ENCODE data around the gene PLEKHG4B.

DNA sequence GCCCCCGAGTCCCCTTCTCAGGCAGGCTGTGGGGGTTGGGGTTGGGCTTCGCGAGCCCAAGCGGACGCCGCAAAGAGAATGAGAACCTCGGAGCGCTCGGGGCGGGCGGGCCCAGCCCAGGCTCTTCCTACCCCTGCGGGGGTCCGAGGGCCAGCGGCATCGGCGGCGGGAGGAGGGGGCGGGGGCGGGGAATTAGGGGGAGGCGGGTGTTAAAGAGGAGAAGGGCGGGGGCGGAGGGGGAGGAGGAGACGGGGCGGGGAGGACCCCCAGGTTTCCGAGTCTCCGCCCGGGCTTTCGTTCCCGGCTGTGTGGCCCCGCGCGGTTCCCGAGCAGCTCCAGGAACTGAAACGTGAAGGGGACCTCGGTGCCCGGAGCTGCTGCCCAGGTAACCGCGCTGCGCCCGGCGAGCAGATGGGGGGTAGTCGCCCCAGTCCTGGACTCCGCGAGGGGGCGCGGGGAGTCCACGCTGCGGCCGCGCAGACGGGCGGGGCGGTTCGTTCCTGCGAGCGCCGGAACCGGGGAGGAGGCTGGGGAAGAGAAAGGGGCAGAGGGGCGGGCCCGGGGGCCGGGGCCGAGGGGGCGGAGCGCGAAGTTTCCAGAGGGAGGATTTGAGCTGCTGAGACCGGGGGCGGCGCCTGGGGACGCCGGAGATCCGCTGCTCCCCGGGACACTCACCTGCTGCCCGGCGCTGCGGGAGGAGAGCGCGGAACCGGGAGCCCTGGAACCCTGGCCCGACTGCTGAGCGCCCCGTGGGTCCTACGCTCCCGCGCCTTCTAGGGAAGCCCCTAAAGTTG lies 38.4 kb upstream of the PLEKHG4B start:
- TF ChIP-seq YY1 (IDR thresholded peaks at IDR 0.05; ENCODE audit: extremely low read depth, insufficient replicate concordance, low read depth, low read length): no peak
- TF ChIP-seq, protein P1, sequence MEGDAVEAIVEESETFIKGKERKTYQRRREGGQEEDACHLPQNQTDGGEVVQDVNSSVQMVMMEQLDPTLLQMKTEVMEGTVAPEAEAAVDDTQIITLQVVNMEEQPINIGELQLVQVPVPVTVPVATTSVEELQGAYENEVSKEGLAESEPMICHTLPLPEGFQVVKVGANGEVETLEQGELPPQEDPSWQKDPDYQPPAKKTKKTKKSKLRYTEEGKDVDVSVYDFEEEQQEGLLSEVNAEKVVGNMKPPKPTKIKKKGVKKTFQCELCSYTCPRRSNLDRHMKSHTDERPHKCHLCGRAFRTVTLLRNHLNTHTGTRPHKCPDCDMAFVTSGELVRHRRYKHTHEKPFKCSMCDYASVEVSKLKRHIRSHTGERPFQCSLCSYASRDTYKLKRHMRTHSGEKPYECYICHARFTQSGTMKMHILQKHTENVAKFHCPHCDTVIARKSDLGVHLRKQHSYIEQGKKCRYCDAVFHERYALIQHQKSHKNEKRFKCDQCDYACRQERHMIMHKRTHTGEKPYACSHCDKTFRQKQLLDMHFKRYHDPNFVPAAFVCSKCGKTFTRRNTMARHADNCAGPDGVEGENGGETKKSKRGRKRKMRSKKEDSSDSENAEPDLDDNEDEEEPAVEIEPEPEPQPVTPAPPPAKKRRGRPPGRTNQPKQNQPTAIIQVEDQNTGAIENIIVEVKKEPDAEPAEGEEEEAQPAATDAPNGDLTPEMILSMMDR (IDR thresholded peaks at IDR 0.05 in 2 of 3, conservative IDR thresholded peaks at IDR 0.05 in 1 of 3; ENCODE audit: borderline replicate concordance in 1 of 3, insufficient read depth in 1 of 3, low read depth in 2 of 3, low read length in 2 of 3): no peak
- no peak for TF ChIP-seq EZH2 (IDR thresholded peaks at IDR 0.05)
- TF ChIP-seq, protein P2, sequence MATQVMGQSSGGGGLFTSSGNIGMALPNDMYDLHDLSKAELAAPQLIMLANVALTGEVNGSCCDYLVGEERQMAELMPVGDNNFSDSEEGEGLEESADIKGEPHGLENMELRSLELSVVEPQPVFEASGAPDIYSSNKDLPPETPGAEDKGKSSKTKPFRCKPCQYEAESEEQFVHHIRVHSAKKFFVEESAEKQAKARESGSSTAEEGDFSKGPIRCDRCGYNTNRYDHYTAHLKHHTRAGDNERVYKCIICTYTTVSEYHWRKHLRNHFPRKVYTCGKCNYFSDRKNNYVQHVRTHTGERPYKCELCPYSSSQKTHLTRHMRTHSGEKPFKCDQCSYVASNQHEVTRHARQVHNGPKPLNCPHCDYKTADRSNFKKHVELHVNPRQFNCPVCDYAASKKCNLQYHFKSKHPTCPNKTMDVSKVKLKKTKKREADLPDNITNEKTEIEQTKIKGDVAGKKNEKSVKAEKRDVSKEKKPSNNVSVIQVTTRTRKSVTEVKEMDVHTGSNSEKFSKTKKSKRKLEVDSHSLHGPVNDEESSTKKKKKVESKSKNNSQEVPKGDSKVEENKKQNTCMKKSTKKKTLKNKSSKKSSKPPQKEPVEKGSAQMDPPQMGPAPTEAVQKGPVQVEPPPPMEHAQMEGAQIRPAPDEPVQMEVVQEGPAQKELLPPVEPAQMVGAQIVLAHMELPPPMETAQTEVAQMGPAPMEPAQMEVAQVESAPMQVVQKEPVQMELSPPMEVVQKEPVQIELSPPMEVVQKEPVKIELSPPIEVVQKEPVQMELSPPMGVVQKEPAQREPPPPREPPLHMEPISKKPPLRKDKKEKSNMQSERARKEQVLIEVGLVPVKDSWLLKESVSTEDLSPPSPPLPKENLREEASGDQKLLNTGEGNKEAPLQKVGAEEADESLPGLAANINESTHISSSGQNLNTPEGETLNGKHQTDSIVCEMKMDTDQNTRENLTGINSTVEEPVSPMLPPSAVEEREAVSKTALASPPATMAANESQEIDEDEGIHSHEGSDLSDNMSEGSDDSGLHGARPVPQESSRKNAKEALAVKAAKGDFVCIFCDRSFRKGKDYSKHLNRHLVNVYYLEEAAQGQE (IDR thresholded peaks at IDR 0.05; ENCODE audit: low read depth): no peak
- no peak for TF ChIP-seq SIN3A (IDR thresholded peaks at IDR 0.05; ENCODE audit: low read depth)

Data from HCT116 (cell line).